GM12875 (cell line): ENCODE data around the gene RAPGEF6.

Experiments
- H3K4me3 ChIP-seq: one replicate; pipeline ENCODE4 v1.5.1; 2011; ENCODE audit warnings: low read depth, low read length, control low read depth
- TF ChIP-seq, protein P1 (sequence below): IDR thresholded peaks from 2 replicates; pipeline ENCODE4 v1.5.1; 2011; ENCODE audit warnings: low read depth, mild to moderate bottlenecking, control low read depth, inconsistent platforms, low read length, moderate library complexity, borderline replicate concordance; ENCODE audit not compliant: insufficient read depth

RAPGEF6 gene

GRCh38 chr5:131417240-131417869 is 217.7 kb downstream of the RAPGEF6 start:
- H3K4me3 ChIP-seq = no peak overlapping the region
- TF ChIP-seq, protein P1, sequence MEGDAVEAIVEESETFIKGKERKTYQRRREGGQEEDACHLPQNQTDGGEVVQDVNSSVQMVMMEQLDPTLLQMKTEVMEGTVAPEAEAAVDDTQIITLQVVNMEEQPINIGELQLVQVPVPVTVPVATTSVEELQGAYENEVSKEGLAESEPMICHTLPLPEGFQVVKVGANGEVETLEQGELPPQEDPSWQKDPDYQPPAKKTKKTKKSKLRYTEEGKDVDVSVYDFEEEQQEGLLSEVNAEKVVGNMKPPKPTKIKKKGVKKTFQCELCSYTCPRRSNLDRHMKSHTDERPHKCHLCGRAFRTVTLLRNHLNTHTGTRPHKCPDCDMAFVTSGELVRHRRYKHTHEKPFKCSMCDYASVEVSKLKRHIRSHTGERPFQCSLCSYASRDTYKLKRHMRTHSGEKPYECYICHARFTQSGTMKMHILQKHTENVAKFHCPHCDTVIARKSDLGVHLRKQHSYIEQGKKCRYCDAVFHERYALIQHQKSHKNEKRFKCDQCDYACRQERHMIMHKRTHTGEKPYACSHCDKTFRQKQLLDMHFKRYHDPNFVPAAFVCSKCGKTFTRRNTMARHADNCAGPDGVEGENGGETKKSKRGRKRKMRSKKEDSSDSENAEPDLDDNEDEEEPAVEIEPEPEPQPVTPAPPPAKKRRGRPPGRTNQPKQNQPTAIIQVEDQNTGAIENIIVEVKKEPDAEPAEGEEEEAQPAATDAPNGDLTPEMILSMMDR = peak; percentile 56; the same call in 1 of the 2 replicates

GRCh38 chr5:131416729-131417128 is 218.3 kb downstream of the RAPGEF6 start:
- TF ChIP-seq, protein P1 = no peak
- no peak overlapping the region for H3K4me3 ChIP-seq

- H3K4me3 ChIP-seq = no peak overlapping the region
- TF ChIP-seq, protein P1 = no peak
Measured at GRCh38 chr5:131413605-131414559, 221.1 kb downstream of the RAPGEF6 start.

GRCh38 chr5:131406975-131407638 is 227.9 kb downstream of the RAPGEF6 start:
- TF ChIP-seq, protein P1 = no peak

GRCh38 chr5:131406076-131406475 is 229.0 kb downstream of the RAPGEF6 start:
- H3K4me3 ChIP-seq = no peak overlapping the region
- TF ChIP-seq, protein P1 = no peak

More at GRCh38 chr5:131406975-131407638, 227.9 kb downstream of the RAPGEF6 start:
- H3K4me3 ChIP-seq = no peak overlapping the region

GRCh38 chr5:131405674-131406073 is 229.4 kb downstream of the RAPGEF6 start:
- TF ChIP-seq, protein P1 = no peak
- no peak overlapping the region for H3K4me3 ChIP-seq
